Adrenal gland (tissue), 12 donors: ENCODE measurements around the gene ABCF2. TPM values are rescaled to one million over a fixed set of nuclear protein-coding genes. Genes with fewer than 3 reads are reported as not detected.
A peak's percentile ranks its signal among the peaks of the same experiment; 100 is the strongest.

Experiments used
- DNase-seq, 7 donors: peaks; one replicate each; pipeline ENCODE4 v3.0.0-alpha.2; 2019 to 2020
- H3K27ac ChIP-seq, 5 donors: fragments of 200-600 bp; sonication (generic) in 4 of 5; 1 replicate in 3 of 5; 2 replicates in 2 of 5; pipeline versions ENCODE4 v1.5.1 to v1.8.0; 2016 to 2020; ENCODE audit warnings: mild to moderate bottlenecking in 1 of 5
- H3K27me3 ChIP-seq: fragments of 200-600 bp; 2 replicates; pipeline ENCODE4 v1.8.0; 2021
- H3K36me3 ChIP-seq, 2 donors: fragments of 200-600 bp; replicated peaks in 1 of 2; 1 replicate in 1 of 2; 2 replicates in 1 of 2; pipeline versions ENCODE4 v1.5.1 to v1.8.0; 2018 to 2022
- H3K4me1 ChIP-seq, 2 donors: fragments of 200-600 bp; replicated peaks in 1 of 2; 1 replicate in 1 of 2; 2 replicates in 1 of 2; pipeline versions ENCODE4 v1.5.1 to v1.8.0; 2018 to 2021
- H3K4me3 ChIP-seq, 4 donors: fragments of 200-600 bp; sonication (generic) in 3 of 4; one replicate each; pipeline ENCODE4 v1.5.1; 2016 to 2018
- H3K9me3 ChIP-seq, 3 donors: fragments of 200-600 bp; sonication (generic) in 1 of 3; replicated peaks in 1 of 3; 1 replicate in 2 of 3; 2 replicates in 1 of 3; pipeline versions ENCODE4 v1.5.1 to v1.8.0; 2016 to 2021
- CTCF ChIP-seq, 6 experiments: fragments of 450-650 bp in 4 of 6; fragments of 200-600 bp in 2 of 6; sonication (generic) in 1 of 6; IDR thresholded peaks; 1 replicate in 5 of 6; 2 replicates in 1 of 6; pipeline versions ENCODE4 v1.5.1 to v1.8.0; 2016 to 2021; ENCODE audit warnings: antibody characterized with exemption in 6 of 6, mild to moderate bottlenecking in 2 of 6, moderate library complexity in 1 of 6
- POLR2A ChIP-seq, 2 donors: fragments of 450-650 bp; IDR thresholded peaks; one replicate each; pipeline ENCODE4 v1.6.1; 2017; ENCODE audit warnings: antibody characterized with exemption in 2 of 2, mild to moderate bottlenecking in 2 of 2, moderate library complexity in 1 of 2
- WGBS, 4 donors: extraction: QIAGEN DNeasy Blood & Tissue Kit in 2 of 4; methylation state at CpG; one replicate each; pipeline versions ENCODE4 v1.1.5 to v1.1.7; 2013 to 2017; 5-methylcytosine and 5-hydroxymethylcytosine counted together
- intact Hi-C, 2 donors: fragments of 100-400 bp; cut with DNase I; formaldehyde crosslinking; loops; one replicate each; pipeline versions ENCODE4 v1.14.1 to v1.15.0; 2022 to 2023
- polyA plus RNA-seq, 3 donors: library from polyadenylated mRNA; stranded (reverse); fragments of 200-250 nt in 2 of 3; fragments of 350-450 nt in 1 of 3; fragmentation: Illumina TruSeq in 1 of 3; extraction: RNeasy Lipid Tissue Mini Kit (QIAGEN cat#74804) in 1 of 3; gene quantifications; one replicate each; pipeline ENCODE4 v1.2.3, GENCODE V29; 2013 to 2014
- total RNA-seq, 9 donors: library from RNA; depleted of rRNA in 4 of 9; stranded (reverse); fragments of >200 nt in 4 of 9; fragments of 120-200 nt in 1 of 9; fragmentation: NEBNext Ultra II Directional in 1 of 9; extraction: Animal tissue kit (Norgen Biotek cat#: 25700) in 1 of 9; gene quantifications; one replicate each; pipeline versions ENCODE4 v1.1.0 to v1.2.4, GENCODE V29; 2013 to 2023
- donor health status: healthy with polysubstance abuse.
- donor health status: Bipolar disorder and iron deficiency.
- donor health status: DM: yes; HTN: yes; CAD: no.
- donor health status: DM: no; HTN: no; CAD: no.
- donor health status: DM: no; HTN: no; CAD: no.
- donor health status: DM: yes; HTN: yes; CAD: no.

The ABCF2 gene
- total and polyA plus RNA-seq, 12 donors = 15.6 to 110 (median 29.3) TPM

- Histone ChIP-seq H3K27ac (no peak overlapping the region), H3K4me3 (no peak overlapping the region), H3K27me3 (peaks cover 17% of the 10 kb centered on the region), H3K9me3 (no peaks in the 10 kb centered on the region), H3K4me1 (no peaks in the 10 kb centered on the region), H3K36me3 (no peaks in the 10 kb centered on the region)
- 79 to 88% (median 83%) methylated on average over 24 to 43 of the region's 43 CpGs for WGBS, 4 donors
- TF ChIP-seq CTCF (IDR thresholded peaks at IDR 0.05) = no peak
- no peak for TF ChIP-seq POLR2A (IDR thresholded peaks at IDR 0.05)
- no peak for DNase-seq
- intact Hi-C loops = loop anchor here (2.0 to 10.0 kb wide), 3 partner anchors 49 to 131 kb away; no protein-coding TSS in a partner anchor
Measured at GRCh38 chr7:151173386-151174245, 53.4 kb downstream of the ABCF2 start.

- Histone ChIP-seq H3K27me3 (peaks cover 26% of the 10 kb centered on the region), H3K27ac (no peak overlapping the region), H3K36me3 (no peaks in the 10 kb centered on the region), H3K9me3 (no peaks in the 10 kb centered on the region), H3K4me3 (no peak overlapping the region), H3K4me1 (peaks cover 0 to 6% of the 10 kb centered on the region in 2 donors)
- peak; percentile 99 to 100 (median 100) for TF ChIP-seq CTCF (IDR thresholded peaks at IDR 0.05)
- no peak for TF ChIP-seq POLR2A (IDR thresholded peaks at IDR 0.05)
- intact Hi-C loops = loop anchor here (2.0 to 10.0 kb wide), 3 partner anchors 48 to 132 kb away; no protein-coding TSS in a partner anchor
- WGBS, 4 donors = 16 to 21% (median 20%) methylated on average over 33 to 42 of the region's 42 CpGs
- DNase-seq = peak; percentile 62 to 88 (median 79)
Measured at GRCh38 chr7:151172273-151173141, 54.5 kb downstream of the ABCF2 start.

GRCh38 chr7:151168787-151169162 lies 58.2 kb downstream of the ABCF2 start:
- no peak for DNase-seq
- H3K27ac ChIP-seq = no peak overlapping the region
- TF ChIP-seq CTCF (IDR thresholded peaks at IDR 0.05) (no peak), POLR2A (IDR thresholded peaks at IDR 0.05) (no peak)
- peaks cover 8 to 13% of the 10 kb centered on the region in 2 donors for H3K4me1 ChIP-seq
- no peaks in the 10 kb centered on the region for H3K9me3 ChIP-seq
- WGBS, 4 donors = 50 to 63% (median 56%) methylated on average over 10 of the region's 10 CpGs
- peaks cover 47% of the 10 kb centered on the region for H3K27me3 ChIP-seq
- intact Hi-C loops = no loop called here
- H3K36me3 ChIP-seq = no peaks in the 10 kb centered on the region
- H3K4me3 ChIP-seq = no peak overlapping the region
